Stimulated activated CD8-positive, alpha-beta memory T cell treated with anti-CD3 and anti-CD28 coated beads, Interleukin-7, amount 100 ng/mL, for 48 hours (primary cell): Measurements from ENCODE around the gene PCBP1.
"Not testable (repeated sequence)": the region's sequence is repeated elsewhere in the genome, so short reads cannot be mapped to it uniquely, and the experiment has no call there.

Experiments
- DNase-seq, 2 donors: peaks; one replicate each; pipeline ENCODE4 v3.0.0-alpha.2; 2020; ENCODE audit warnings: low read depth in 1 of 2; ENCODE audit errors: extremely low read depth in 1 of 2

PCBP1 gene

DNA sequence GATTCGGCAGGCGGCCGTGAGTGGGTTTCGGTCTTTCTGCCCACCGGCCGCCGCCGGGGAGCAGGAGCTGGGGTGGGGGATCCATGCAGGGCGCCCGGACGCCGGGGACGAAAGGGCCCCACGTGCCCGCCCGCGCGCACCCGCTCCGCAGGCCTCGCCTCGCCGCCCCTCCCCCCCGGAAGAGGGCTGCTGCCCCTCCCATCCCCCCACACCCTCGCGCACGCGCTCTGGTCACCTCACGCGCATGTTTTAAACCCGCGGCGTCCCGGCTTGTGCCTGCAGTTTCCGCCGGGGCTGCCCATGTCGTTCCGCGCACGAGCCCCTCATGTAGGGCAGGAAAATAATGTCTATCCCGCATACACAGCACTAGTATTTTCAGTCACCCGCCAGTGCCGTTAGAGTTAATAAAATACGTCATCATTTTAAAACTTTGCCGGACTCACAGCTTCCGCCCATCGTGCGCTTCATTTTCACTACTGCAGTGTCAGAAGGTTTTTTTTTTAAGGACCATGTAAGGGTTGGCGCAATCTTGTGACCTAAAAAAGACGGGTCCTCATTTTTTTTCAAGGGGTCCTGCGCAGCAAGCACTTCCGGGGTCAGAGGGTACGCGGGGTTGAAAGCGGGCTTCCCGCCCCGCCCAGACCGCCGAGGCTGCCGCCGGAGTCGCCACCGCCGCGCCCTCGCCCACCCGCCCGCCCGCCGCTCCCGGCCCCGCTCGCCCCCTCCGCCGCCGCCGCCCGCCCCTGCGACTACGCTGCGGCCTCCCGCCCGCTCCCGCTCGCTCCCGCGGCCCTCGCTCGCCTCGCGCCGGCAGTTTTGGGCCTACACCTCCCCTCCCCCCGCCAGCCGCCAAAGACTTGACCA is at the start of gene PCBP1:
PCBP1 (plus strand) TSS at position 640 of the 864 bp plus-strand sequence. CDS start 267 bp downstream, outside the sequence.
- peak; percentile 90 to 93 for DNase-seq

DNA sequence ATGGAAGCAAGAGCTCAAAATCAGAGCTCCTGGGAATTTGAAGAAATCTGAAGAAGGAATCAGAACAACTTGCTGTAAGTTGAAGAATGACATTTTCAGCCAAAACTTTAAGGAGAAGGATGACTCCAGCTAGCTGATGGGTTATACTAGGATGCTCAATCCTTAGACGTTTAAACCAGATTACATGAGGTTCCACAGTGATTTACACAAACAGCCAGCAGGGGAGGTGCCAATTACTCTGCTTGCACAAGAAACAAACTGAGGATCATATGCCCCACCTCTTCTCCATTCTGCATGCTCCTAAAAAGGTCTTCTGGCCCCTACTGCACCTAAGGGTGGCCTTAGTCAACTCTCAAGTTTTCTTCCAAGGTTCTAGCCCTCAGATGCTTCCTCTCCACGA is 47.9 kb upstream of the PCBP1 start:
- DNase-seq, result no peak

GRCh38 chr2:70041663-70042062 is 45.6 kb upstream of the PCBP1 start:
- no peak for DNase-seq

- DNase-seq, result no peak
Observed at GRCh38 chr2:70042246-70042645, 45.0 kb upstream of the PCBP1 start.

DNA sequence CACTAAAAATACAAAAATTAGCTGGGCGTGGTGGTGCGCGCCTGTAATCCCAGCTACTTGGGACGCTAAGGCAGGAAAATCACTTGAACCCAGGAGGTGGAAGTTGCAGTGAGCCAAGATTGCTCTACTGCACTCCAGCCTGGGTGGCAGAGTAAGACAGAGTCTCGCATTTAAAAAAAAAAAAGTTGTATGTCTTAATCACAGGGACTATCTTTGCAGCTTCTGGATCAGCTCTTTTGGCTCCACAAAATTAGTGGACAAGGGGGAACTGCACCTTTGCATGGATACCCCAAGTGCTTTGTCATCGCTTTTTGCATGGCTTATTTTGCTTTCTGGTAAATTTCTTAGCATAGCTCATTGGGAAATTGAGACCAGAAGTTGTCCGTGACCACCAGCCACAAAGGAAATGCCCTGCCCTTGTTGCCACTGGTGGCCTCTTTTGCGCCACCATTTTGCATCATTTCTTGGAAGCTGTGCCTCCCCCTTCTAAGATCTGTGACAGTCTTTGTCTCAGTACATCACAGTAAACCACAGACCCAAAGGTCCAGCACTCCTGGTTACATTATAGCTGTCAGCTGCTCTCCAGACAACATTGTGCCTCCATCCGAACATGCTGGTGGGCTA is 43.9 kb upstream of the PCBP1 start:
- DNase-seq, result peak; percentile 16 to 39

- no peak for DNase-seq
Observed at GRCh38 chr2:70044290-70045040, 42.8 kb upstream of the PCBP1 start.

DNA sequence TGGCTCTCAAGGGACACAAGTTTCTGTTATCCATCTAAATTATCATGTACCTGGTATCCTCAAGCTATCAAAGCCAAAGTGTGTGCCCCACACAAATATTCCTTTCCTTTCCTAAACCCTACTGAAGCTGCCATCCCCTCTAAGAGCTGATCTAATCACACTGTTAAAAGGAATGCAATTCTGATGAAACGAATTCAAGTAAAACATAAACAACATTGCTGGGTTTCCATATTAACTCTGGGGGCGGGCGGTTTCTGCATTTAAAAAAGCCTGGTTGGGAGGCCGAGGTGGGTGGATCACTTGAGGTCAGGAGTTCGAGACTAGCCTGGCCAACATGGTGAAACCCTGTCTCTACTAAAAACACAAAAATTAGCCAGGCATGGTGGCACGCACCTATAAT is 41.9 kb upstream of the PCBP1 start:
- DNase-seq, result no peak

DNA sequence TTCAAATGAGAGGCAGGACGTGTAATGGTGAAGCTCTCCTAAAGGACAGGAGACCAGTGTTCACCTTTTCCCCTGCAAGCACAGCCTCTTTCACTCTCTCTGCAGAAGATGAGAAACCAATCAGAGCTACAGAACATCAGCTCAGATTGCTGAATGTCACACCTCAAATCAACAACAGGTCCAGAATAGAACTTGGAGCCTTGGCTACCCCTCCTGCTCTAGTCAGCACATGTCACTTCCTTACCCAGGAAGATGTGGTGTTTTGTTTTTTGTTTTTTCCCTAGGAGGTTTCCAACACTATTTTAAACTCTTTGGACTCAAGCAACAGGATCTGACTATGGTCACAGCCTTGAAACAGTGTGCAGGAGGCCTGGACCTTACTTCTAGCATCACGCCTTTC is 41.3 kb upstream of the PCBP1 start:
- DNase-seq, result no peak

GRCh38 chr2:70046534-70046933 is 40.7 kb upstream of the PCBP1 start:
- DNase-seq, result no peak

- no peak for DNase-seq
Observed at GRCh38 chr2:70047451-70047850, 39.8 kb upstream of the PCBP1 start.

DNA sequence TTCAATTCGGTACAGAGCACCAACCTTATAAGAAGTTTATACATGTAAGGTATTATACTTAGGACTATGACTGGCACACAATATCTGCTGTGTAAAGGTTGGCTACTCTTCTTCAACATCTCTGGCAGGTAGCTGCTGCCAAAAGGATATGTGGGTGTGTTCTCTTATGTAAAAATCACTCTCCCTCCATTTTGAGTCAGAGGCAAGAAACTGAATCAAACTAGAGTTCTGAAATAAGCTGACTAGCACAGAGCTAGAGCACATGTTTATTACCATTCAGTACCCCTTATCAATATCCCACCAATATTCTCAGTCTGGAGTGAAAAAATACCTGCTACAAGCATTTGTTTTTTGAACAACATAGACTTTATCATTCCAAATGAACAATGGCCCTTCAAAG is 38.0 kb upstream of the PCBP1 start:
- no peak for DNase-seq

- no peak for DNase-seq
Observed at GRCh38 chr2:70050631-70051425, 36.4 kb upstream of the PCBP1 start.

- not testable (repeated sequence) for DNase-seq
Observed at GRCh38 chr2:70055259-70055658, 32.0 kb upstream of the PCBP1 start.

GRCh38 chr2:70061317-70061716 is 26.0 kb upstream of the PCBP1 start:
- DNase-seq, result no peak

GRCh38 chr2:70062270-70062669 is 25.0 kb upstream of the PCBP1 start:
- DNase-seq, result no peak

DNA sequence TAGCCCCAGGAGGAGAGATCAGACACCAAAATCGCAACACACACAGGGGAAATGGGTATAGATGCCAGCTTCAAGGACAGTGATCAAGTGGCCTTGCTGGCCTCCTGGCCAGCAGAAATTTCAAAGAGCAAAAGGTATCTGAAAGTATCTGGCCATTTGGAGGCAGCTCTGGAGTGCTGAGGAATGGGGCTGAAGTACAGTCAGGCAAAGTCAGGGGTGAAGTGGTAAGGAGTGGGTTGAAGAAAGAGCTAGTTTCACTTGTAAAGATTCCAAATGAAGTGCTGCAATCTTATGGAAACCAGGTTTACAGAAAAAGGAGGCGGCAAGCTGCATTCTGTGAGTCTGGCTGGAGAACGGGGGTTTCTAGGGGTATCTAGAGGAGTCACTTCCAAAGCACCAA is 19.2 kb upstream of the PCBP1 start:
- DNase-seq, result no peak

- DNase-seq, result peak; percentile 43 to 78
Observed at GRCh38 chr2:70069049-70069448, 18.2 kb upstream of the PCBP1 start.

DNA sequence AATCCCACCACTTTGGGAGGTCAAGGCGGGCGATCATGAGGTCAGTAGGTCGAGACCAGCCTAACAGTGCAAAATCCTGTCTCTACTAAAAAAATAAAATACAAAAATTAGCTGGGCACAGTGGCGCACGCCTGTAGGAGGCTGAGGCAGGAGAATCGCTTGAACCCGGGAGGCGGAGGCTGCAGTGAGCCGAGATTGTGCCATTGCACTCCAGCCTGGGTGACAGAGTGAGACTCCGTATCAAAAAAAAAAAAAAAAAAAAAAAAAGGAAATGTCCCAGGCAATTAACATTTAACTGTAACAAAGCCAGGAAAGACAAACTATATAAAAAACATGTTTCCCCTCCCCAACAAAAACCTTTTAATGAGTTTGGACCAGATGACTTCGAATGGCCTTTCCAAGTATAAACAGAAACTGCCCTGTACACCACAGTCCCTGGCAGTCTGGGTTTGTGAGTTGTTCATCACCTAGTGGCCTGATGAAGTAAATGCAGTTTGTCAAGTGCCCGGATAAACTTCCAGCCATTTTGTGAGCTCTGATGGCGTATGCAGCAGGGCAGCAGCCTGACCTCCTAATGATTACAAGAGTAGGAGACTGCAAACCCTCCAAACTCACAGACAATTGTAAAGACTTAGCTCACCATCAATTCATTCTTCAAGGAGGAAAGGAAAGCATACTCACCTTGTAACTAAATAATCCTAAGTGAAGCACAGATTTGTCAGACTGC is 16.6 kb upstream of the PCBP1 start:
- DNase-seq, result no peak

GRCh38 chr2:70073493-70073892 is 13.8 kb upstream of the PCBP1 start:
- DNase-seq, result no peak

GRCh38 chr2:70078384-70078783 is 8.9 kb upstream of the PCBP1 start:
- DNase-seq, result no peak
